Measurements from ENCODE around the gene MIPOL1.

The MIPOL1 gene

GRCh38 chr14:37597914-37598746, 400.4 kb downstream of the MIPOL1 start:
- DNase-seq (ENCODE audit: low spot score), result no peak

- DNase-seq (ENCODE audit: low spot score), result no peak
Measured at GRCh38 chr14:37598747-37599506, 401.2 kb downstream of the MIPOL1 start.

- no peak for DNase-seq (ENCODE audit: low spot score)
Measured at GRCh38 chr14:37599507-37600368, 402.0 kb downstream of the MIPOL1 start.

GRCh38 chr14:37600880-37601741, 403.4 kb downstream of the MIPOL1 start:
- DNase-seq (ENCODE audit: low spot score), result no peak

GRCh38 chr14:37601865-37602264, 404.1 kb downstream of the MIPOL1 start:
- DNase-seq (ENCODE audit: low spot score), result no peak
